BLaER1 (cell line): ENCODE data around the gene NAT16.
"Not testable (repeated sequence)": the region's sequence is repeated elsewhere in the genome, so short reads cannot be mapped to it uniquely, and the experiment has no call there.

Source experiments
- H3K27ac ChIP-seq: shearing (Covaris generic); formaldehyde crosslinking; 2 replicates; pipeline ENCODE4 v1.8.1; 2022
- H3K27me3 ChIP-seq: shearing (Covaris generic); formaldehyde crosslinking; 2 replicates; pipeline ENCODE4 v1.8.1; 2022
- H3K36me3 ChIP-seq: shearing (Covaris generic); formaldehyde crosslinking; 2 replicates; pipeline ENCODE4 v1.8.1; 2022
- H3K4me1 ChIP-seq: shearing (Covaris generic); formaldehyde crosslinking; 2 replicates; pipeline ENCODE4 v1.8.1; 2022
- H3K4me2 ChIP-seq: shearing (Covaris generic); formaldehyde crosslinking; 2 replicates; pipeline ENCODE4 v1.8.1; 2022
- H3K4me3 ChIP-seq: shearing (Covaris generic); formaldehyde crosslinking; 2 replicates; pipeline ENCODE4 v1.8.1; 2022
- H3K9ac ChIP-seq: shearing (Covaris generic); formaldehyde crosslinking; 2 replicates; pipeline ENCODE4 v1.8.1; 2022
- H3K9me3 ChIP-seq: shearing (Covaris generic); formaldehyde crosslinking; 2 replicates; pipeline ENCODE4 v1.8.1; 2022
- H4K20me1 ChIP-seq: shearing (Covaris generic); formaldehyde crosslinking; 2 replicates; pipeline ENCODE4 v1.8.1; 2022
- Cebpa-rat ChIP-seq: shearing (Covaris generic); IDR thresholded peaks from 2 replicates; pipeline ENCODE4 v1.8.1; 2022

Gene NAT16

GRCh38 chr7:101216001-101216859, 36.1 kb upstream of the NAT16 start:
- TF ChIP-seq Cebpa-rat: no peak
- Histone ChIP-seq H3K9me3 (no peaks in the 10 kb centered on the region), H4K20me1 (peaks cover 27% of the 10 kb centered on the region; the same call in 1 of the 2 replicates), H3K4me3 (peak overlapping the region; percentile 88), H3K4me2 (peak overlapping the region; percentile 94), H3K9ac (peak overlapping the region; percentile 77), H3K4me1 (peaks cover 53% of the 10 kb centered on the region), H3K36me3 (peaks cover 49% of the 10 kb centered on the region), H3K27ac (peak overlapping the region; percentile 74; the same call in 1 of the 2 replicates), H3K27me3 (no peaks in the 10 kb centered on the region)

GRCh38 chr7:101212014-101212413, 31.9 kb upstream of the NAT16 start:
- no peak for TF ChIP-seq Cebpa-rat
- no peak overlapping the region for H3K27ac ChIP-seq
- no peak overlapping the region for H3K9ac ChIP-seq
- no peak overlapping the region for H3K4me3 ChIP-seq
- H3K27me3 ChIP-seq: no peaks in the 10 kb centered on the region
- H4K20me1 ChIP-seq: no peaks in the 10 kb centered on the region
- H3K4me2 ChIP-seq: no peak overlapping the region
- H3K36me3 ChIP-seq: peaks cover 78% of the 10 kb centered on the region
- peaks cover 24% of the 10 kb centered on the region for H3K4me1 ChIP-seq
- no peaks in the 10 kb centered on the region for H3K9me3 ChIP-seq

GRCh38 chr7:101211501-101211900, 31.4 kb upstream of the NAT16 start:
- TF ChIP-seq Cebpa-rat: no peak
- H3K4me3 ChIP-seq: no peak overlapping the region
- no peak overlapping the region for H3K9ac ChIP-seq
- H3K36me3 ChIP-seq: peaks cover 81% of the 10 kb centered on the region
- no peaks in the 10 kb centered on the region for H3K9me3 ChIP-seq
- H3K27me3 ChIP-seq: no peaks in the 10 kb centered on the region
- peaks cover 19% of the 10 kb centered on the region for H3K4me1 ChIP-seq
- H3K4me2 ChIP-seq: no peak overlapping the region
- H3K27ac ChIP-seq: no peak overlapping the region
- no peaks in the 10 kb centered on the region for H4K20me1 ChIP-seq

DNA sequence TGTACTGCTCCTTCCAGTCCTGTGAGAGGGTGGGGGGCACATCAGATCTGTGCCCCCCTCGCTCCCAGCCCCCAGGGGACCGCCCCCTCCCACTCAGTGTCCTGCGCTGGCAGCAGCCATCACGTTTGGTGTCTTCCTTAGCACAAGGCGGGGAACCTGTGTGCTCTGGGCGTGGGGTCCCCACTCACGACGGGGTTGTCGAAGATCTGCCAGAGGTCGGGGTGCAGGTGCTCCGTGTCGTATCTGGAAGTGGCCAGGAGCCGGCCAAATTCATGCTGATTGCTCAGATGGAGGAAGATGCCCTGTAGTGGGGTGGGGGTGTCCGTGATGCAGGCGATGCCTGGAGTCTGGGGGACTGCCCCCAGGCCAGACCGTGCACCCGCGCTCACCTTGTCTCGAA, 30.1 kb upstream of the NAT16 start:
- TF ChIP-seq Cebpa-rat: no peak
- H3K9ac ChIP-seq: no peak overlapping the region
- H3K27me3 ChIP-seq: no peaks in the 10 kb centered on the region
- no peak overlapping the region for H3K4me3 ChIP-seq
- peaks cover 80% of the 10 kb centered on the region for H3K36me3 ChIP-seq
- H3K9me3 ChIP-seq: no peaks in the 10 kb centered on the region
- H3K27ac ChIP-seq: no peak overlapping the region
- no peak overlapping the region for H3K4me2 ChIP-seq
- H3K4me1 ChIP-seq: peaks cover 17% of the 10 kb centered on the region
- no peaks in the 10 kb centered on the region for H4K20me1 ChIP-seq

GRCh38 chr7:101208794-101209193, 28.7 kb upstream of the NAT16 start:
- Histone ChIP-seq H3K36me3 (peaks cover 68% of the 10 kb centered on the region), H3K27ac (no peak overlapping the region), H3K4me3 (no peak overlapping the region), H3K27me3 (peaks cover 1% of the 10 kb centered on the region; the same call in 1 of the 2 replicates), H3K9ac (no peak overlapping the region), H3K4me2 (no peak overlapping the region), H3K4me1 (peaks cover 18% of the 10 kb centered on the region), H4K20me1 (no peaks in the 10 kb centered on the region), H3K9me3 (no peaks in the 10 kb centered on the region)
- TF ChIP-seq Cebpa-rat: no peak

DNA sequence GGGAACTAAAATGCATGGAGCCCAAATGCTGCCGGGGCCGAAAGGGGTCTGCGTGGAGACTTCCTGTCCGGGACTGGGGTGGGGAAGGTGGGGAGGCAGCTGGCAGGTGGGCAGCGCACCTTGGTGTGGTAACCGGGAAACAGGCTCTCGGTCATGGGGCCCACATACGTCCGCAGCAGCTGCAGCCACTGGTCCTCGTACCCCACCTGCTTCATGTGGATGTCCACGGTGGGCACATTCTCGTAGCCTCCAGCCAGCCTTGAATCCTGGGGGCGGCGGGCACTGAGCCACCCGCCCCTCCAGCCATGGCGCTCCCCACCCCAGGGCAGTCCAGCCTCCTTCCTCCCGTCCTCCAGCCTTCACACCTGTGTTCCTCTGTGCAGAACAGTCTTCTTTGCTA, 27.4 kb upstream of the NAT16 start:
- Histone ChIP-seq H3K4me3 (no peak overlapping the region), H4K20me1 (no peaks in the 10 kb centered on the region), H3K27ac (no peak overlapping the region), H3K4me1 (peaks cover 30% of the 10 kb centered on the region), H3K4me2 (no peak overlapping the region), H3K36me3 (peaks cover 60% of the 10 kb centered on the region), H3K27me3 (peaks cover 14% of the 10 kb centered on the region), H3K9ac (no peak overlapping the region), H3K9me3 (no peaks in the 10 kb centered on the region)
- no peak for TF ChIP-seq Cebpa-rat

DNA sequence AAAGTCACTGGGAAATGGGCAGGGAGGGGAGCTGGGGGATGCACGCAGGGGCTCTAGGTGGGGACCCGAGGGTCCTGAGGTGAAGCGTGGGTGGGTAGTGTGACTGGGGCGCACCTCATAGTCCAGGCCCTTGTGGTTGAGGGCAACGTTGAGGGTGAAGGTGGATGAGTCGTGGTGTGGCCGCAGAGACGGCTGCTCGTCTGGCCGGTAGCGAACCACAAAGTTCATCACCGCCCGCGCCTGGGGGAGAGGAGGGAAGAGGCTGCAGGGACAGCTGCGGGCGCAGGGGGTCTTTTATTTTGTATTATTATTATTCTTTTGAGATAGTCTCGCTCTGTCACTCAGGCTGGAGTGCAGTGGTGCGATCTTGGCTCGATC, 26.6 kb upstream of the NAT16 start:
- Histone ChIP-seq H4K20me1 (no peaks in the 10 kb centered on the region), H3K27ac (no peak overlapping the region), H3K9ac (no peak overlapping the region), H3K9me3 (no peaks in the 10 kb centered on the region), H3K27me3 (peaks cover 23% of the 10 kb centered on the region), H3K36me3 (peaks cover 52% of the 10 kb centered on the region), H3K4me2 (no peak overlapping the region), H3K4me3 (no peak overlapping the region), H3K4me1 (peaks cover 30% of the 10 kb centered on the region)
- no peak for TF ChIP-seq Cebpa-rat

DNA sequence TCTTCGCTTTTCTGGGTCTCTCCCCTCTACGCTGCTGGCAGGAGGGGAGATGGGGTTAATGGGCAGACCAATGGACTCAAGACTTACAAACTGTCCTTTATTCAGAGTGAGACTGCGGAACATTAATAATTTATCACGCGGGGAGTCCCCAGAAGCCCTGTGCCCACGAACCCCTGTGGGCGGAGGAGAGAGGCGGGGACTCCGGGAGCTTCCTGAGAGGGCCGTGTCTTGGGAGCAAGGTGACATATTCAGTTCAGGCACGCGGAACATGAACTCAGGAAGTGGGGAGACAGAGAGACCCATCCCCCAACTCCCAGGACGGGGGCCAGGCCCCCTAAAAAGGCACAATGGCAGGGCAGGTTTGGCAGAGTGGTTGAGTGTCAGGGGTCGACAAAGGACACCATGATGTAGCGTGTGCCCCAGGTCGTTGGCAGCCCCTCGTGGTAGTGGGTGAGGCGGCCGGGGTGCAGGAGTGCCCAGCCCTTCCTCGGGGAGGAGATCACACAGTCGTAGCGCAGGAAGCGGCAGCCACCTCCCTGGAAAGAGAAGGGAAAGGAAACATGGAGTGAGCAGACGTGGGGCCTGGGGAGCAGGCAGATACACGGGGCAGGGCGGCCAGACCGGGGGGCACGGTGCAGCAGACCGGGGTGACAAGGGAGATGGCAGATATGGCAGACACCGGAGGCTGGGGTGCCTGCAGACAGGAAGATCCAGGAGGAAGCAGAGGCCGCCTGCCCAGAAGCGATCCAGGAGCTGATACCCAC, 26.0 kb upstream of the NAT16 start:
- Histone ChIP-seq H4K20me1 (no peaks in the 10 kb centered on the region), H3K27ac (no peak overlapping the region), H3K9ac (no peak overlapping the region), H3K4me2 (no peak overlapping the region), H3K9me3 (no peaks in the 10 kb centered on the region), H3K4me1 (peaks cover 30% of the 10 kb centered on the region), H3K27me3 (peaks cover 28% of the 10 kb centered on the region), H3K4me3 (no peak overlapping the region), H3K36me3 (peaks cover 47% of the 10 kb centered on the region)
- TF ChIP-seq Cebpa-rat: no peak

- not testable (repeated sequence) for H3K9ac ChIP-seq, H3K4me3 ChIP-seq, H3K9me3 ChIP-seq, H3K27ac ChIP-seq, H4K20me1 ChIP-seq
- Histone ChIP-seq H3K27me3 (peaks cover 43% of the 10 kb centered on the region), H3K4me2 (peak overlapping the region; percentile 78), H3K36me3 (peaks cover 29% of the 10 kb centered on the region), H3K4me1 (peaks cover 30% of the 10 kb centered on the region)
Measured at GRCh38 chr7:101203740-101204738, 23.9 kb upstream of the NAT16 start.
